SU-DHL-6 (cell line): ENCODE measurements around the gene CD1E.

Experiments used
- EZH2phosphoT487 ChIP-seq: fragments of 200-600 bp; sonication (generic), shearing (Covaris generic); conservative IDR thresholded peaks from 2 replicates; pipeline ENCODE4 v1.6.1; 2018; ENCODE audit warnings: mild to moderate bottlenecking, antibody characterized with exemption, low read length, moderate library complexity, mixed read lengths
- TF ChIP-seq, protein P1 (sequence below): fragments of 200-600 bp; sonication (generic); IDR thresholded peaks from one replicate; pipeline ENCODE4 v1.5.1; 2017; ENCODE audit warnings: antibody characterized with exemption, mild to moderate bottlenecking, low read length, moderate library complexity; ENCODE audit not compliant: insufficient read depth, poor library complexity, severe bottlenecking

DNA sequence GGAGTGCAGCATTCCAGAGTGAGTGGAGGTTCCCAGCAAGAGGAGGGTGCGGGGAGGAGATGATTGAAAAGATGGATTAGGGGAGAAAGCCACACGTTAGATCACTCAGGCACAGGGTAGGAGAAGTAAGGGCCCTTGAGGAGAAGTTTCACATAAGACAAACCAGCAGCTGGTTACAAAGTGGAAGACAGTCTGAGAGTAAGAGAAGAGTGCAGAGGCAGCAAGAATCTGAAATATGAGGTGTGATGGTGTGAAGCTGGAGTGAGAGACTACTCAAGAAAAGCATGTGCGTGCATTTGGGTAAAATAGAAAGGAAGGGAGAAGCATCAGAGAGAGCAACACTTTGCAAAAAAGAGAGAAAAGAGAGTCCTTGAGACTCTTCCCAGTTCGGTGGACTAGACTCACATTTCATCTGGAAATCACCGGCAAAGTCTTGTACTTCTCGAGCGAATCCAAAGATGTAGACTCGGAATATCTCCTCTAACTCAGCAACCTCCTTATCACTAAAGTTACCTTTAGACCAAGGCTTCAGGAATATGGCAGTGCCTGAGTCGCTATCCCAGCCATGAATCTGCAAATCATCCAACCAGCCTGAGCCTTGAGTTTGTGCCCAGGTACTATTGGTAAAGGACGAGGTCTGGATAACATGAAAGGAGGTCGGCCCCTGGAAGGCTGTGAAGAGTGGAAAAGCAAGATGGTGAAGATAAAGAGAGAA is 23.1 kb upstream of the CD1E start:
- TF ChIP-seq, protein P1, sequence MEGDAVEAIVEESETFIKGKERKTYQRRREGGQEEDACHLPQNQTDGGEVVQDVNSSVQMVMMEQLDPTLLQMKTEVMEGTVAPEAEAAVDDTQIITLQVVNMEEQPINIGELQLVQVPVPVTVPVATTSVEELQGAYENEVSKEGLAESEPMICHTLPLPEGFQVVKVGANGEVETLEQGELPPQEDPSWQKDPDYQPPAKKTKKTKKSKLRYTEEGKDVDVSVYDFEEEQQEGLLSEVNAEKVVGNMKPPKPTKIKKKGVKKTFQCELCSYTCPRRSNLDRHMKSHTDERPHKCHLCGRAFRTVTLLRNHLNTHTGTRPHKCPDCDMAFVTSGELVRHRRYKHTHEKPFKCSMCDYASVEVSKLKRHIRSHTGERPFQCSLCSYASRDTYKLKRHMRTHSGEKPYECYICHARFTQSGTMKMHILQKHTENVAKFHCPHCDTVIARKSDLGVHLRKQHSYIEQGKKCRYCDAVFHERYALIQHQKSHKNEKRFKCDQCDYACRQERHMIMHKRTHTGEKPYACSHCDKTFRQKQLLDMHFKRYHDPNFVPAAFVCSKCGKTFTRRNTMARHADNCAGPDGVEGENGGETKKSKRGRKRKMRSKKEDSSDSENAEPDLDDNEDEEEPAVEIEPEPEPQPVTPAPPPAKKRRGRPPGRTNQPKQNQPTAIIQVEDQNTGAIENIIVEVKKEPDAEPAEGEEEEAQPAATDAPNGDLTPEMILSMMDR: no peak
- no peak for TF ChIP-seq EZH2phosphoT487
